Panc1 (cell line): Measurements from ENCODE around the gene CELA2B. TPM values are rescaled to one million over a fixed set of nuclear protein-coding genes. Genes with fewer than 3 reads are reported as not detected.
A peak's percentile ranks its signal among the peaks of the same experiment; 100 is the strongest.

ENCODE experiments used
- ATAC-seq: fragments of 200-7000 bp; cut with Tn5 transposase; 2 replicates; pipeline ENCODE4 v1.9.1; 2020; ENCODE audit warnings: mild to moderate bottlenecking, moderate library complexity
- BruUV-seq: library from RNA; stranded (reverse); fragments of 400-500 nt; replicated peaks from 2 replicates; lab custom pipeline; 2021; lab: Mats Ljungman, UMichigan
- CTCF ChIA-PET: fragments of 300-600 bp; sonication (Branson Sonifier 250); formaldehyde crosslinking; loops from one replicate; lab custom pipeline; 2022; ENCODE audit warnings: antibody characterized with exemption; lab: Charles Lee
- POLR2A ChIA-PET: fragments of 300-600 bp; sonication (Branson Sonifier 250); formaldehyde crosslinking; loops from one replicate; lab custom pipeline; 2022; ENCODE audit warnings: antibody characterized with exemption; lab: Charles Lee
- DNase-seq: peaks from one replicate; pipeline ENCODE4 v3.0.0-alpha.2; 2010; ENCODE audit warnings: low read depth, low spot score
- H3K27ac ChIP-seq: 2 replicates; pipeline ENCODE4 v1.5.1; 2011; ENCODE audit warnings: mild to moderate bottlenecking, low read length, inconsistent platforms
- H3K27me3 ChIP-seq: fragments of 200-500 bp; sonication (Bioruptor generic); 2 replicates; pipeline ENCODE4 v1.6.0; 2014; ENCODE audit warnings: low read length, inconsistent platforms; ENCODE audit not compliant: control insufficient read depth, insufficient read depth
- H3K36me3 ChIP-seq: fragments of 200-500 bp; sonication (Bioruptor generic); 2 replicates; pipeline ENCODE4 v1.5.1; 2014; ENCODE audit warnings: inconsistent platforms, mild to moderate bottlenecking, low read length, moderate library complexity; ENCODE audit not compliant: control insufficient read depth, insufficient read depth
- H3K4me1 ChIP-seq: 2 replicates; pipeline ENCODE4 v1.5.1; 2011; ENCODE audit warnings: inconsistent platforms, mild to moderate bottlenecking, low read length, moderate library complexity; ENCODE audit not compliant: control insufficient read depth, insufficient read depth
- H3K4me3 ChIP-seq, 2 experiments: 2 replicates each; pipeline ENCODE4 v1.5.1; 2011 to 2012; ENCODE audit warnings: low read depth in 2 of 2, low read length in 2 of 2, mild to moderate bottlenecking in 2 of 2, inconsistent platforms in 1 of 2, moderate library complexity in 1 of 2
- H3K9me3 ChIP-seq: fragments of 200-500 bp; sonication (Bioruptor generic); 2 replicates; pipeline ENCODE4 v1.5.1; 2014; ENCODE audit warnings: low read depth, mild to moderate bottlenecking, inconsistent platforms, low read length, moderate library complexity; ENCODE audit not compliant: control insufficient read depth, insufficient read depth
- POLR2AphosphoS5 ChIP-seq: IDR thresholded peaks from 2 replicates; pipeline ENCODE4 v1.6.1; 2012; ENCODE audit warnings: mild to moderate bottlenecking, low read depth, low read length, moderate library complexity
- SIN3A ChIP-seq: IDR thresholded peaks from 2 replicates; pipeline ENCODE4 v1.6.1; 2012; ENCODE audit warnings: low read depth, mild to moderate bottlenecking, low read length, moderate library complexity, borderline replicate concordance; ENCODE audit not compliant: insufficient read depth
- TCF7L2 ChIP-seq: IDR thresholded peaks from 2 replicates; pipeline ENCODE4 v1.6.1; 2011; ENCODE audit warnings: mild to moderate bottlenecking, low read depth, low read length, inconsistent platforms
- in situ Hi-C: cut with HindIII; loops from 2 replicates; pipeline ENCODE4 v1.10.0; 2016; ENCODE audit warnings: low sequenced_read_pairs, low pct_unique_long_range_greater_than_20kb
- intact Hi-C: fragments of 100-400 bp; cut with micrococcal nuclease; formaldehyde crosslinking; loops from one replicate; pipeline ENCODE4 v1.10.0; 2022; ENCODE audit not compliant: unreplicated experiment
- total RNA-seq: library from RNA; stranded (reverse); gene quantifications from one replicate; pipeline ENCODE4 v1.2.1, GENCODE V29; 2021; ENCODE audit not compliant: unreplicated experiment
- TF ChIP-seq, protein P1 (sequence below): fragments of 450-650 bp; IDR thresholded peaks from 2 replicates; pipeline ENCODE4 v1.5.1; 2017; ENCODE audit warnings: mild to moderate bottlenecking
- TF ChIP-seq, protein P2 (sequence below), 2 experiments: IDR thresholded peaks; 2 replicates each; pipeline ENCODE4 v1.6.1; 2011 to 2012; ENCODE audit warnings: low read depth in 2 of 2, control low read depth in 1 of 2, low read length in 1 of 2, mild to moderate bottlenecking in 1 of 2, moderate library complexity in 1 of 2; ENCODE audit not compliant: insufficient read depth in 1 of 2

Gene CELA2B
- total RNA-seq, 1 experiment from 2014 or later = not detected

DNA sequence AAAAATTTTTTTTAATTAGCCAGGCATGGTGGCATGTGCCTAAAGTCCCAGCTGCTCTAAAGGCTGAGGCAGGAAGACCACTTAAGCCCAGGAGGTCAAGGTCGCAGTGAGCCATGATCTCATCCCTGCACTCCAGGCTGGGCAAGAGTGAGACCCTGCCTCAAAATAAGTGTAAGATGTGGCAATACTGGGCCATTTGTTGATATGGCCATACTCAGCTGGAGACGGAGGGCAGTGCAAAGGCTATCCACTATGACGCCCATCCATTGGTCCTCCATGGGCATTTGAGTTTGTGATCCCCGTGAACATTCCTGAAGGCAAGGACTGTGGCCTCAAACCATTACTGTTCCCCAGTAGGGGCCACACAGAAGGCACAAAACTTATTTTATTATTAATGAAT lies 46.6 kb downstream of the CELA2B start:
- ChIA-PET POLR2A (no interaction called here), CTCF (no interaction called here)
- Histone ChIP-seq H3K27me3 (no peaks in the 10 kb centered on the region), H3K27ac (no peak overlapping the region), H3K9me3 (no peaks in the 10 kb centered on the region), H3K4me1 (peaks cover 17% of the 10 kb centered on the region), H3K36me3 (peaks cover 4% of the 10 kb centered on the region; the same call in 1 of the 2 replicates), H3K4me3 (peak overlapping the region in 1 of 2 experiments; percentile 81; a peak in 2 of 4 replicates)
- no peak for DNase-seq
- no peak for ATAC-seq
- intact Hi-C loops (no loop called here), in situ Hi-C loops (no loop called here)
- TF ChIP-seq SIN3A = no peak
- TF ChIP-seq, protein P1, sequence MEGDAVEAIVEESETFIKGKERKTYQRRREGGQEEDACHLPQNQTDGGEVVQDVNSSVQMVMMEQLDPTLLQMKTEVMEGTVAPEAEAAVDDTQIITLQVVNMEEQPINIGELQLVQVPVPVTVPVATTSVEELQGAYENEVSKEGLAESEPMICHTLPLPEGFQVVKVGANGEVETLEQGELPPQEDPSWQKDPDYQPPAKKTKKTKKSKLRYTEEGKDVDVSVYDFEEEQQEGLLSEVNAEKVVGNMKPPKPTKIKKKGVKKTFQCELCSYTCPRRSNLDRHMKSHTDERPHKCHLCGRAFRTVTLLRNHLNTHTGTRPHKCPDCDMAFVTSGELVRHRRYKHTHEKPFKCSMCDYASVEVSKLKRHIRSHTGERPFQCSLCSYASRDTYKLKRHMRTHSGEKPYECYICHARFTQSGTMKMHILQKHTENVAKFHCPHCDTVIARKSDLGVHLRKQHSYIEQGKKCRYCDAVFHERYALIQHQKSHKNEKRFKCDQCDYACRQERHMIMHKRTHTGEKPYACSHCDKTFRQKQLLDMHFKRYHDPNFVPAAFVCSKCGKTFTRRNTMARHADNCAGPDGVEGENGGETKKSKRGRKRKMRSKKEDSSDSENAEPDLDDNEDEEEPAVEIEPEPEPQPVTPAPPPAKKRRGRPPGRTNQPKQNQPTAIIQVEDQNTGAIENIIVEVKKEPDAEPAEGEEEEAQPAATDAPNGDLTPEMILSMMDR = no peak
- TF ChIP-seq TCF7L2 = no peak
- no peak for TF ChIP-seq POLR2AphosphoS5
- TF ChIP-seq, protein P2, sequence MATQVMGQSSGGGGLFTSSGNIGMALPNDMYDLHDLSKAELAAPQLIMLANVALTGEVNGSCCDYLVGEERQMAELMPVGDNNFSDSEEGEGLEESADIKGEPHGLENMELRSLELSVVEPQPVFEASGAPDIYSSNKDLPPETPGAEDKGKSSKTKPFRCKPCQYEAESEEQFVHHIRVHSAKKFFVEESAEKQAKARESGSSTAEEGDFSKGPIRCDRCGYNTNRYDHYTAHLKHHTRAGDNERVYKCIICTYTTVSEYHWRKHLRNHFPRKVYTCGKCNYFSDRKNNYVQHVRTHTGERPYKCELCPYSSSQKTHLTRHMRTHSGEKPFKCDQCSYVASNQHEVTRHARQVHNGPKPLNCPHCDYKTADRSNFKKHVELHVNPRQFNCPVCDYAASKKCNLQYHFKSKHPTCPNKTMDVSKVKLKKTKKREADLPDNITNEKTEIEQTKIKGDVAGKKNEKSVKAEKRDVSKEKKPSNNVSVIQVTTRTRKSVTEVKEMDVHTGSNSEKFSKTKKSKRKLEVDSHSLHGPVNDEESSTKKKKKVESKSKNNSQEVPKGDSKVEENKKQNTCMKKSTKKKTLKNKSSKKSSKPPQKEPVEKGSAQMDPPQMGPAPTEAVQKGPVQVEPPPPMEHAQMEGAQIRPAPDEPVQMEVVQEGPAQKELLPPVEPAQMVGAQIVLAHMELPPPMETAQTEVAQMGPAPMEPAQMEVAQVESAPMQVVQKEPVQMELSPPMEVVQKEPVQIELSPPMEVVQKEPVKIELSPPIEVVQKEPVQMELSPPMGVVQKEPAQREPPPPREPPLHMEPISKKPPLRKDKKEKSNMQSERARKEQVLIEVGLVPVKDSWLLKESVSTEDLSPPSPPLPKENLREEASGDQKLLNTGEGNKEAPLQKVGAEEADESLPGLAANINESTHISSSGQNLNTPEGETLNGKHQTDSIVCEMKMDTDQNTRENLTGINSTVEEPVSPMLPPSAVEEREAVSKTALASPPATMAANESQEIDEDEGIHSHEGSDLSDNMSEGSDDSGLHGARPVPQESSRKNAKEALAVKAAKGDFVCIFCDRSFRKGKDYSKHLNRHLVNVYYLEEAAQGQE (IDR thresholded peaks at IDR 0.05; ENCODE audit: insufficient read depth in 1 of 2, low read depth in 2 of 2, low read length in 1 of 2) = no peak
- BruUV-seq = no TSS peak

DNA sequence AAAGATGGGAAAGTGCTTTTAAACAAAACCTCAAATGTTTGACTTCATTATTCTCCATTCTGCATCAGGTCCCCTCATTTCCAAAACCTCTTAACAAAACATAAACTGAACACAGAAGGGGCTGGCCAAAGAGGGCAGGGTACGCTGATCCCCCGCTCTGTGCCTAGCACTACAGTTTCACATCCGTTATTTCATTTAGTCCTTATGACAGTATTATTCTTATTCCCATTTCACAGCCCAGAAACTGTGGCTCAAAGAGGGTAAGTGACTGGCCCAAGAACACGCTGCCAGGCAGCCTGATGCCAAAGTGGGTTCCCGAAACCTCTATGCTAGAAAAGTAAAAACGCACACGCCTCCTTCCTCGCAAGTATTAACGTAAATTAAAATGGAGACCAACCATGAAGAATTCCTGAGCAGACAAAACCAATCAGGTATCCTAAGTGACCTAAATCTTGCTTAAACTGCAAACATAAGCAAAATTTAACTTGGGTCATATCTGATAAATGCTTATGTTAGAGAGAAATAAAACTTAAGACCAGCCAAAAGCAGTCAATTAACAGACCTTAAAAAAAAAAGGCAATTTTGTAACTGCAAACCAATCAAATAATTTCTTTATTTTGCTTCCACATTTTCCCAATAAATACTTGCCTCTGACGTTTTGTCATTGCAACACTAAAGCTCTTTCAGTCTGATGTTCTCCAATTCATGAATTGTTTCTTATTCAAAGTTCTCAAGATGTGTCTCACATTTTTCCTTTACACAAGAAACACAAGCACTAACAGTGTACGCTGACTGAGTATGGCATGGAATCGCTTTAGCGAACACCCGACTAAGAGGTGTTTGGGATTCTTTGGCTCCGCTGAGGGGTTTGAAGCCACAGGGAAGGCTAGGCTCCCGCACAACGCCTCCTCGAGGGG lies 47.5 kb downstream of the CELA2B start:
- in situ Hi-C loops (no loop called here), intact Hi-C loops (no loop called here)
- no peak; the same call in 1 of the 2 replicates for ATAC-seq
- peaks cover 20% of the 10 kb centered on the region for H3K4me1 ChIP-seq
- H3K27me3 ChIP-seq = no peaks in the 10 kb centered on the region
- no peaks in the 10 kb centered on the region for H3K9me3 ChIP-seq
- no peak for DNase-seq
- ChIA-PET CTCF (interaction anchor here (0.7 kb wide), 1 partner anchor 29 kb away, joined by 3 read pairs; no protein-coding TSS in a partner anchor), POLR2A (interaction anchor here (0.9 kb wide), 1 partner anchor 200 kb away, joined by 3 read pairs; no protein-coding TSS in a partner anchor)
- H3K4me3 ChIP-seq = peak overlapping the region; percentile 61 to 81
- TSS peak; percentile 86 for BruUV-seq
- H3K36me3 ChIP-seq = peaks cover 8% of the 10 kb centered on the region; the same call in 1 of the 2 replicates
- TF ChIP-seq, protein P2 (IDR thresholded peaks at IDR 0.05; ENCODE audit: insufficient read depth in 1 of 2, low read depth in 2 of 2, low read length in 1 of 2) = no peak
- TF ChIP-seq POLR2AphosphoS5 (no peak), TCF7L2 (no peak)
- TF ChIP-seq, protein P1 = no peak
- peak overlapping the region; percentile 80 for H3K27ac ChIP-seq
